Measurements from ENCODE around the gene FNTB.

Gene FNTB

DNA sequence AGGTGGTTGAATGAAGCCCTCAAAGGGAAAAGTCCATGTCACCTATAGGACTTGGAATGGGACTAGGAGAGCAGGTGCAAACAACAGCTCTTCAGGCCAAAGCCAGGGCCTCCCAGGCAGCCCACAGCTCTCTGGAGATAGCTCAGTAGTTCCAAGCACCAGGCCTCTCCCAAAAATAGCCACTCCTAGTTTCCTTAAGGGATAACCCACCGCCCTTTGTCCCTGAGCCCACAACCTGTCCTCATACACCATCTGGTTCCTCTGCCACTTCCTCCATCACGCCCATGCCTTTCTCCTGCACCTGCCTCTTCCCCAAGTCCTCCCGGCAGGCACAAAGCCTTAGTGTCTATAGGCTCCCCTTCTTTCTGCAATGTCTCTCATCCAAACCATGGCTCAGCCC, 16.7 kb upstream of the FNTB start:
- Histone ChIP-seq H3K36me3 (no peaks in the 10 kb centered on the region), H3K9me3 (ENCODE audit: severe bottlenecking) (no peaks in the 10 kb centered on the region), H3K27ac (no peak overlapping the region), H3K4me3 (ENCODE audit: low read depth, low read length) (no peak overlapping the region), H3K27me3 (ENCODE audit: insufficient read depth, low read depth, severe bottlenecking) (no peaks in the 10 kb centered on the region)
- no peak for DNase-seq
- TF ChIP-seq, protein P1, sequence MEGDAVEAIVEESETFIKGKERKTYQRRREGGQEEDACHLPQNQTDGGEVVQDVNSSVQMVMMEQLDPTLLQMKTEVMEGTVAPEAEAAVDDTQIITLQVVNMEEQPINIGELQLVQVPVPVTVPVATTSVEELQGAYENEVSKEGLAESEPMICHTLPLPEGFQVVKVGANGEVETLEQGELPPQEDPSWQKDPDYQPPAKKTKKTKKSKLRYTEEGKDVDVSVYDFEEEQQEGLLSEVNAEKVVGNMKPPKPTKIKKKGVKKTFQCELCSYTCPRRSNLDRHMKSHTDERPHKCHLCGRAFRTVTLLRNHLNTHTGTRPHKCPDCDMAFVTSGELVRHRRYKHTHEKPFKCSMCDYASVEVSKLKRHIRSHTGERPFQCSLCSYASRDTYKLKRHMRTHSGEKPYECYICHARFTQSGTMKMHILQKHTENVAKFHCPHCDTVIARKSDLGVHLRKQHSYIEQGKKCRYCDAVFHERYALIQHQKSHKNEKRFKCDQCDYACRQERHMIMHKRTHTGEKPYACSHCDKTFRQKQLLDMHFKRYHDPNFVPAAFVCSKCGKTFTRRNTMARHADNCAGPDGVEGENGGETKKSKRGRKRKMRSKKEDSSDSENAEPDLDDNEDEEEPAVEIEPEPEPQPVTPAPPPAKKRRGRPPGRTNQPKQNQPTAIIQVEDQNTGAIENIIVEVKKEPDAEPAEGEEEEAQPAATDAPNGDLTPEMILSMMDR (IDR thresholded peaks at IDR 0.05; ENCODE audit: low read depth, low read length) = no peak

DNA sequence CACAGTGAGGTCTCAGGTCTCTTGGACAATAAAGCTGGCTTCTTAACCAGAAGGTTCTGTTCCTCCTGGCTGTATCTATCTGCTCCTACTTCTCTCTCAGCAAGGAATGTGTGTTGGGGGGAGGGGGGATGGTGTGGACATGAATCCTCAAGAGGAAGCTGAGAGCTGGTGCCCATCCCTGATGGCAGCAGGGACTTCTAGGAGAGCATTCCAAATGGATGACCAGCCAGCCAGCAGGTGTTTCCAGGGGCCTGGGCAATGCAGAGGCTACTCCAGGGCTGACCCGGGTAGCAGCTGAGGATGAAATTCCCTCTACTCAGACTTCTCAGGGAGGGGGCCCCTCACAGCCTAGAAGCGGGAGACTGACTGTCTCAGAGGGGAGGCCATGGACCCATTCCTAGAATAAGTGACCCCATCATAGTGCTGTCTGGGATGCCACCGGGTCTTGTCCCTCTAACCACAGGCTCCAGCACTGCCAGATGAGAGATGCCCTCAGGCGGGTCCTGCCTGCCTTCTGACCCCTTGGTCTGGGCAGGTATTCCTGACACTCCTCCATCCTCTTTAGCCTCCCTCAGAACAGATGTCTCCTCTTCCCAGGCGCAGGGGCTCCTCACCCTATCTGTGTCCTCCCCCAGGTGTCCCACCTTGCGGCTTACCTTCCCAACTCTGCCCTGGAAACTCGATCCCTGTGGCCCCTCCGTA, 15.8 kb upstream of the FNTB start:
- Histone ChIP-seq H3K36me3 (no peaks in the 10 kb centered on the region), H3K27ac (no peak overlapping the region), H3K9me3 (ENCODE audit: severe bottlenecking) (no peaks in the 10 kb centered on the region), H3K27me3 (ENCODE audit: insufficient read depth, low read depth, severe bottlenecking) (no peaks in the 10 kb centered on the region), H3K4me3 (ENCODE audit: low read depth, low read length) (peak overlapping the region; percentile 49)
- no peak for DNase-seq
- TF ChIP-seq, protein P1 (IDR thresholded peaks at IDR 0.05; ENCODE audit: low read depth, low read length) = no peak

DNA sequence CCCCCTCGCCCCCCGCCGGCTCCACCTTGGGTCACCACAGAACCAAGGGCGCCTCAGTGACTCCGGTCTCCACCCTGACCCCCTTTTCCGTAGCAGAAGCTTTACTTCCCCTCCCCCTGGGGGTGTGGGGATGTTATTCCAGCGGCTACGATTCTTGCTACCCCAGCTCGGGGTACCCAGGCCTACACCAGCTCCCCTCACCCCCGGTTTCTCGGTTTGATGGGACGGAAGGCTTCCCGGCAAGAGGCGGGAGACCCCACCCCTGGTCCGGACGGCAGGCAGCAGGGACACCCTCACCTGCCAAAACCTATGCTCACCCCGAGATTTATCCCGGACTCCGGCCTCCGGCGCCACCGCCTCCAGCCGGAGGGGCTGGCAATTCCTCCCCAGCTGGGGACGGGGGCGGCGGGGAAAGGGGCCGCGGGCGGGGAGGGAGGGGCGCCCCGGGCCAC, 15.2 kb upstream of the FNTB start:
- H3K27ac ChIP-seq = no peak overlapping the region
- no peaks in the 10 kb centered on the region for H3K27me3 ChIP-seq (ENCODE audit: insufficient read depth, low read depth, severe bottlenecking)
- DNase-seq = no peak
- peak overlapping the region; percentile 49 for H3K4me3 ChIP-seq (ENCODE audit: low read depth, low read length)
- H3K9me3 ChIP-seq (ENCODE audit: severe bottlenecking) = no peaks in the 10 kb centered on the region
- H3K36me3 ChIP-seq = no peaks in the 10 kb centered on the region
- TF ChIP-seq, protein P1 (IDR thresholded peaks at IDR 0.05; ENCODE audit: low read depth, low read length) = no peak

DNA sequence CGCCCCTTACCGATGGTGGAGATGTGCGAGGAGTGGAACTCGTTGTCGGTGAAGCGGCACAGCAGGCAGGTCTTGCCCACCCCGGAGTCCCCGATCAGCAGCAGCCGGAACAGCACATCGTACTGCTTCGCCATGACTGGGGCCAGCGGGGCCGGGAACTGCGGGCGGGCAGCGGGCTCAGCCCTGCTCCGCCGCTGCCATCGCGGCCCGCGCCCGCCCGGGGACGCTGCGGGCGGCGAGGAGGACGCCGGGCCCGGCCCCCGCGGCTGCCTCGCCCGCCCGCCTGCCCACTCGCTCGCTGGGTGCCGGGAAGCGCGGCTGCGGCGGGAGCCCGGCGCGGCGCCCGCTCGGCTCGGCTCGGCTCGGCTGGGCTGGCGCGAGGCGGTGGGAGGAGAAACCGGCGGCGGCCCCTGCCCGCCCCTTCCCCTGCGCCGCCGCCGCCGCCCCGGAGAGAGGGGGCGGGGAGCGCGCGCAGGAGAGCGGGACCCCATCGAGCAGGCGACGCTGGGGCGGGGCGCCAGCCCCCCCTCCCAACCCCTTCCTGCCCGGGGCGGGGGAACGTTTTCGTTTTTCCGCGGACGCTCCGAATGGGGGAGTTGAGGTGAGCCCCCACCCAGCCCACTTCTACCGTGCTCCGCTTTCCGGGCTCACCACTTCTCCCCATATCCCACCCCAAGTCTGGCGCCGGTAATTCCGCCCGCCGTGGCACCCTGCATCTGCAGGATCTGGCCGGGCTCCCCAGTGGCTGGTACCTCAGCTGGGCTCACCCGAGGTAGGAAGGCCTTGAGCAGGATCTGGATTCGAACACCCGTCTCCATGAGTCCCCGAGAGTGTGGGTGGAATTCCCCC, 14.5 kb upstream of the FNTB start, which contains the start of gene RAB15:
Gene RAB15 (minus strand): TSS at position 394 of the 849 bp plus-strand sequence. CDS start 260 bp downstream, at position 134.
- Histone ChIP-seq H3K9me3 (ENCODE audit: severe bottlenecking) (no peaks in the 10 kb centered on the region), H3K27me3 (ENCODE audit: insufficient read depth, low read depth, severe bottlenecking) (no peaks in the 10 kb centered on the region), H3K4me3 (ENCODE audit: low read depth, low read length) (peak within 1 kb of the TSS; percentile 64), H3K27ac (peak within 1 kb of the TSS; percentile 66), H3K36me3 (no peaks in the 10 kb centered on the region)
- TF ChIP-seq, protein P1 (IDR thresholded peaks at IDR 0.05; ENCODE audit: low read depth, low read length) = no peak
- peak; percentile 51 for DNase-seq

DNA sequence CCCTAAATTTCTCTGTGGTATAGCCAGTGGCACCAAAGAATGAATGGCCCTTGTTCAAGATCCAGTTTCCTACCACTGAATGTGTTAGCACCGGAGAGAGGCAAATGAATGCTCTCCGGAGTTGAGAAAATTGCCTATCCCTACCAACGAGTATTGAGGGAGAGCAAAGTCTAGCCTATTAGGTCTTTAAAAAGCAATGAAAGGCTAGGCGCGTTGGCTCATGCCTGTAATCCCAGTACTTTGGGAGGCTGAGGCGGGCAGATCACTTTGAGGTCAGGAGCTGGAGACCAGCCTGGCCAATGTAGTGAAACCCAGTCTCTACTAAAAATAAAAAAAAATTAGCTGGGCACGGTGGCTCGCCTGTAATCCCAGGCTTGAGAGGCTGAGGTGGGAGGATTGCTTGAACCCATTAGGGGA, 13.7 kb upstream of the FNTB start:
- no peaks in the 10 kb centered on the region for H3K9me3 ChIP-seq (ENCODE audit: severe bottlenecking)
- H3K27ac ChIP-seq = no peak overlapping the region
- TF ChIP-seq, protein P1 (IDR thresholded peaks at IDR 0.05; ENCODE audit: low read depth, low read length) = no peak
- H3K27me3 ChIP-seq (ENCODE audit: insufficient read depth, low read depth, severe bottlenecking) = no peaks in the 10 kb centered on the region
- no peak overlapping the region; the same call in 1 of the 2 replicates for H3K4me3 ChIP-seq (ENCODE audit: low read depth, low read length)
- DNase-seq = no peak
- H3K36me3 ChIP-seq = no peaks in the 10 kb centered on the region

Data from WERI-Rb-1 (cell line).